SK-N-SH (cell line): Measurements from ENCODE around the gene GALNS.

ENCODE experiments used
- CTCF ChIP-seq: fragments of 200-600 bp; sonication (generic); IDR thresholded peaks from 2 replicates; pipeline ENCODE4 v1.6.1; 2017; ENCODE audit warnings: antibody characterized with exemption, mild to moderate bottlenecking, moderate library complexity
- NFIC ChIP-seq: IDR thresholded peaks from 2 replicates; pipeline ENCODE4 v1.4.0; 2012; ENCODE audit warnings: borderline replicate concordance
- RAD21 ChIP-seq: IDR thresholded peaks from 2 replicates; pipeline ENCODE4 v1.6.1; 2012; ENCODE audit warnings: mild to moderate bottlenecking, low read length
- REST ChIP-seq: IDR thresholded peaks from 2 replicates; pipeline ENCODE4 v1.6.1; 2012; ENCODE audit warnings: mild to moderate bottlenecking, low read depth, low read length, moderate library complexity
- RFX5 ChIP-seq: IDR thresholded peaks from 2 replicates; pipeline ENCODE4 v1.6.1; 2012; ENCODE audit warnings: mild to moderate bottlenecking, improper control_type of control experiment, low read length
- TF ChIP-seq, protein P1 (sequence below): IDR thresholded peaks from 2 replicates; pipeline ENCODE4 v1.4.0; 2012; ENCODE audit warnings: low read depth

GRCh38 chr16:88863426-88863825 is 6.7 kb upstream of the GALNS start:
- TF ChIP-seq REST = no peak
- TF ChIP-seq, protein P1, sequence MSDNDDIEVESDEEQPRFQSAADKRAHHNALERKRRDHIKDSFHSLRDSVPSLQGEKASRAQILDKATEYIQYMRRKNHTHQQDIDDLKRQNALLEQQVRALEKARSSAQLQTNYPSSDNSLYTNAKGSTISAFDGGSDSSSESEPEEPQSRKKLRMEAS = no peak
- no peak for TF ChIP-seq RFX5
- TF ChIP-seq CTCF = no peak
- no peak for TF ChIP-seq RAD21
- no peak for TF ChIP-seq NFIC
